Prostate gland (tissue), 2 donors: Measurements from ENCODE around the gene FURIN. TPM values are rescaled to one million over a fixed set of nuclear protein-coding genes. Genes with fewer than 3 reads are reported as not detected.

Experiments used
- DNase-seq: peaks from one replicate; pipeline ENCODE4 v3.0.0-alpha.2; 2019; ENCODE audit warnings: low spot score
- H3K27ac ChIP-seq, 2 donors: fragments of 200-600 bp; sonication (generic); 2 replicates each; pipeline ENCODE4 v1.5.1; 2017 to 2019
- H3K27me3 ChIP-seq: fragments of 200-600 bp; sonication (generic); replicated peaks from 2 replicates; pipeline ENCODE4 v1.5.1; 2019; ENCODE audit not compliant: insufficient read depth
- H3K36me3 ChIP-seq, 2 donors: fragments of 200-600 bp; sonication (generic); 1 replicate in 1 of 2; 2 replicates in 1 of 2; pipeline versions ENCODE4 v1.5.1 to v1.8.1; 2017 to 2019
- H3K4me1 ChIP-seq: fragments of 200-600 bp; sonication (generic); replicated peaks from 2 replicates; pipeline ENCODE4 v1.5.1; 2019
- H3K4me3 ChIP-seq, 2 donors: fragments of 200-600 bp; sonication (generic); 2 replicates each; pipeline ENCODE4 v1.5.1; 2017 to 2019
- H3K9me3 ChIP-seq: fragments of 200-600 bp; sonication (generic); 2 replicates; pipeline ENCODE4 v1.5.1; 2017
- POLR2A ChIP-seq: fragments of 450-650 bp; IDR thresholded peaks from one replicate; pipeline ENCODE4 v1.6.1; 2016; ENCODE audit warnings: antibody characterized with exemption, mild to moderate bottlenecking
- POLR2AphosphoS5 ChIP-seq: sonication (generic); formaldehyde crosslinking; IDR thresholded peaks from one replicate; pipeline ENCODE4 v1.6.1; 2017; ENCODE audit warnings: antibody characterized with exemption
- WGBS: methylation state at CpG from one replicate; pipeline ENCODE4 v1.1.5; 2018; 5-methylcytosine and 5-hydroxymethylcytosine counted together
- intact Hi-C: fragments of 100-400 bp; cut with DNase I; formaldehyde crosslinking; loops from one replicate; pipeline ENCODE4 v1.14.2; 2022
- total RNA-seq, 2 donors: library from RNA; depleted of rRNA; stranded (reverse); fragments of >200 nt; gene quantifications; one replicate each; pipeline ENCODE4 v1.1.0, GENCODE V29; 2016
- TF ChIP-seq, protein P1 (sequence below), 4 experiments: fragments of 200-600 bp in 2 of 4; fragments of 450-650 bp in 2 of 4; sonication (generic) in 2 of 4; IDR thresholded peaks; 1 replicate in 3 of 4; 2 replicates in 1 of 4; pipeline ENCODE4 v1.5.1; 2016 to 2019; ENCODE audit warnings: antibody characterized with exemption in 4 of 4, mild to moderate bottlenecking in 2 of 4, moderate library complexity in 2 of 4

Gene FURIN
- total RNA-seq, 2 donors from 2014 or later = 92.8 to 154 TPM

- TF ChIP-seq POLR2A = no peak
- TF ChIP-seq, protein P1, sequence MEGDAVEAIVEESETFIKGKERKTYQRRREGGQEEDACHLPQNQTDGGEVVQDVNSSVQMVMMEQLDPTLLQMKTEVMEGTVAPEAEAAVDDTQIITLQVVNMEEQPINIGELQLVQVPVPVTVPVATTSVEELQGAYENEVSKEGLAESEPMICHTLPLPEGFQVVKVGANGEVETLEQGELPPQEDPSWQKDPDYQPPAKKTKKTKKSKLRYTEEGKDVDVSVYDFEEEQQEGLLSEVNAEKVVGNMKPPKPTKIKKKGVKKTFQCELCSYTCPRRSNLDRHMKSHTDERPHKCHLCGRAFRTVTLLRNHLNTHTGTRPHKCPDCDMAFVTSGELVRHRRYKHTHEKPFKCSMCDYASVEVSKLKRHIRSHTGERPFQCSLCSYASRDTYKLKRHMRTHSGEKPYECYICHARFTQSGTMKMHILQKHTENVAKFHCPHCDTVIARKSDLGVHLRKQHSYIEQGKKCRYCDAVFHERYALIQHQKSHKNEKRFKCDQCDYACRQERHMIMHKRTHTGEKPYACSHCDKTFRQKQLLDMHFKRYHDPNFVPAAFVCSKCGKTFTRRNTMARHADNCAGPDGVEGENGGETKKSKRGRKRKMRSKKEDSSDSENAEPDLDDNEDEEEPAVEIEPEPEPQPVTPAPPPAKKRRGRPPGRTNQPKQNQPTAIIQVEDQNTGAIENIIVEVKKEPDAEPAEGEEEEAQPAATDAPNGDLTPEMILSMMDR (IDR thresholded peaks at IDR 0.05) = no peak
- no peak for TF ChIP-seq POLR2AphosphoS5
- intact Hi-C loops = no loop called here
- no peaks in the 10 kb centered on the region for H3K9me3 ChIP-seq
- 88% methylated on average over 19 of the region's 19 CpGs for WGBS
- H3K36me3 ChIP-seq = peaks cover 32 to 48% of the 10 kb centered on the region in 2 donors
- no peaks in the 10 kb centered on the region for H3K27me3 ChIP-seq
- no peaks in the 10 kb centered on the region for H3K4me1 ChIP-seq
- H3K4me3 ChIP-seq = no peak overlapping the region
- H3K27ac ChIP-seq = no peak overlapping the region
- DNase-seq = no peak
These were observed 42.9 kb downstream of the FURIN start for GRCh38 chr15:90911302-90911623.

DNA sequence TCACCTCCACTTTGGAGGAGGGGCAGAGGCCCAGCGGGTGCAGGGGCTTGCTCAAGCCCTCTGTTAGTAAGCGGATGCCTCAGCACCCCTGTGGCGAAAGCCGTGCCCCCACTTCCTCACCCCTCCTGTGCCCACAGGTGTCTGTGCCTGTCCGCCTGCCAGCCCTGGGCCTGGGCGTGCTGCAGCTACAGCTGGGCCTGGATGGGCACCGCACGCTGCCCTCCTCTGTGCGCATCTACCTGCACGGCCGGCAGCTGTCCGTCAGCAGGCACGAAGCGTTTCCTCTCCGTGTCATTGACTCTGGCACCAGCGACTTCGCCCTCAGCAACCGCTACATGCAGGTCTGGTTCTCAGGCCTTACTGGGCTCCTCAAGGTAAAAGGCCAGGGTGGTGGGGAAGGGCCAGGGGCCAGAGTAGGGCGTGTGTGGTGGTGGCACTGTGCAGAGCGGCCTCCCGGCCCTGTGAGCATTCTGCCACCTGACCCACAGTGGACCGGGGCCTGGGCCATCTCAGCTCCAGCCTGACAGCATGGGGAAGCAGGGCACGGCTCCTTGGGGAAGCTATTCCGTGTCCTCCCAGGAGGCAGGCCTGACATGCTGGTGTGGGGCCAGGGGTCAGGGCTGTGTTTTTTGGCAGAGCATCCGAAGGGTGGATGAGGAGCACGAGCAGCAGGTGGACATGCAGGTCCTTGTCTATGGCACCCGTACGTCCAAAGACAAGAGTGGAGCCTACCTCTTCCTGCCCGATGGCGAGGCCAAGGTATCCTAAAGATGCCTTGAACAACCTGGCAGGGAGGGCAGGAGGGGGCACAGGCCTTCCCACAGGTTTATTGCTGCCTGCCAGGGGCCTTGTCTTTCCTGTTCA lies 43.8 kb downstream of the FURIN start:
- peaks cover 25 to 53% of the 10 kb centered on the region in 2 donors for H3K36me3 ChIP-seq
- H3K4me1 ChIP-seq = no peaks in the 10 kb centered on the region
- 91% methylated on average over 30 of the region's 30 CpGs for WGBS
- no peak for DNase-seq
- no peaks in the 10 kb centered on the region for H3K9me3 ChIP-seq
- H3K27me3 ChIP-seq = no peaks in the 10 kb centered on the region
- H3K27ac ChIP-seq = no peak overlapping the region
- intact Hi-C loops = no loop called here
- TF ChIP-seq POLR2AphosphoS5 = no peak
- TF ChIP-seq, protein P1 (IDR thresholded peaks at IDR 0.05) = no peak
- no peak for TF ChIP-seq POLR2A
- no peak overlapping the region for H3K4me3 ChIP-seq

DNA sequence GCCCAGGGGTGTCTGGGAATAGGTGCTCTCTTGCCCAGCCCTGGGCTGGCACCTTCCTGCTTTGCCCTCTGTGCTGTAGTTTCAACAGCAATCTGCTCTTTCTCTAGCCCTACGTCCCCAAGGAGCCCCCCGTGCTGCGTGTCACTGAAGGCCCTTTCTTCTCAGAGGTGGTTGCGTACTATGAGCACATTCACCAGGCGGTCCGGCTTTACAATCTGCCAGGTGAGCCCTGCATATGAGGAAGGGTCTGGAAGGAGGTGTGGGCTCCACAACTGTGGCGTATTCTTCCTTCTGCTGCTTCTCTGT lies 44.3 kb downstream of the FURIN start:
- TF ChIP-seq, protein P1 (IDR thresholded peaks at IDR 0.05) = no peak
- no peak for TF ChIP-seq POLR2A
- no peak for TF ChIP-seq POLR2AphosphoS5
- 96% methylated on average over 7 of the region's 7 CpGs for WGBS
- Histone ChIP-seq H3K36me3 (peaks cover 29 to 49% of the 10 kb centered on the region in 2 donors), H3K4me3 (no peak overlapping the region), H3K27ac (no peak overlapping the region), H3K27me3 (no peaks in the 10 kb centered on the region), H3K9me3 (no peaks in the 10 kb centered on the region), H3K4me1 (no peaks in the 10 kb centered on the region)
- intact Hi-C loops = no loop called here
- no peak for DNase-seq

DNA sequence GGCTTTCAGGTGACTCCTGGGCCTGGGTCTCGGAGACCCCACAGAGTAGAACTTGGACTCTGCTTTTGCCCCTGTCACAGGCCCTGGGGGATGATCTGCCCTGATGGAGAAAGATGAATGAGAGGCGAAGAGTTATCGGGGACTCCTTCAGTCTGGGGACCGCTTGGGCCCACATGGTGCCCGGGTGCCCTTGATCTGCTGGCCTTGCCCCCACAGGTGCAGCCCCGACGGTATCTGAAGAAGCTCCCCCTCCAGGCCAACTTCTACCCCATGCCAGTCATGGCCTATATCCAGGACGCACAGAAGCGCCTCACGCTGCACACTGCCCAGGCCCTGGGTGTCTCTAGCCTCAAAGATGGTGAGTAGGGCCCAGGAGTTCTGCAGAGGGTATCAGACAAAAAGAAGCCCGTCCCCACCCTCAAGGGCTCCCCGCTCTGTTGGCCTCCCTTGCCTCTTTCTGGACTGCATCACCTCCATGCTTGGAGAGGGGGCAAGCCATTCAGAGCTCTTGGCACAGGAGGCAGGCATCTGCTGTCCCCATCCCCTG lies 45.1 kb downstream of the FURIN start:
- Histone ChIP-seq H3K4me3 (no peak overlapping the region), H3K9me3 (no peaks in the 10 kb centered on the region), H3K27me3 (no peaks in the 10 kb centered on the region), H3K4me1 (no peaks in the 10 kb centered on the region), H3K27ac (no peak overlapping the region), H3K36me3 (peaks cover 32 to 54% of the 10 kb centered on the region in 2 donors)
- no peak for TF ChIP-seq POLR2A
- 93% methylated on average over 12 of the region's 12 CpGs for WGBS
- no peak for DNase-seq
- intact Hi-C loops = no loop called here

- 90% methylated on average over 22 of the region's 22 CpGs for WGBS
- TF ChIP-seq POLR2AphosphoS5 = no peak
- TF ChIP-seq, protein P1 (IDR thresholded peaks at IDR 0.05) = no peak
- TF ChIP-seq POLR2A = no peak
- H3K36me3 ChIP-seq = peaks cover 33 to 57% of the 10 kb centered on the region in 2 donors
These were observed 46.1 kb downstream of the FURIN start for GRCh38 chr15:90914305-90915080.

More at GRCh38 chr15:90914305-90915080, 46.1 kb downstream of the FURIN start:
- no peak for DNase-seq
- no peaks in the 10 kb centered on the region for H3K4me1 ChIP-seq
- H3K9me3 ChIP-seq = no peaks in the 10 kb centered on the region
- no peak overlapping the region for H3K27ac ChIP-seq
- intact Hi-C loops = no loop called here
- H3K4me3 ChIP-seq = no peak overlapping the region
- H3K27me3 ChIP-seq = no peaks in the 10 kb centered on the region
